Ureter (tissue), 1 donor: ENCODE data around the gene HS6ST1. TPM values are rescaled to one million over a fixed set of nuclear protein-coding genes. Genes with fewer than 3 reads are reported as not detected.

ENCODE experiments used
- DNase-seq: peaks from one replicate; pipeline ENCODE4 v3.0.0-alpha.2; 2020; ENCODE audit warnings: low spot score
- total RNA-seq: library from RNA; stranded (reverse); gene quantifications from one replicate; pipeline ENCODE4 v1.2.4, GENCODE V29; 2023
- donor health status: DM: yes; HTN: yes; CAD: no.

Gene HS6ST1
- total RNA-seq, 1 donor from 2014 or later, result 56.0 TPM

- no peak for DNase-seq
Measured at GRCh38 chr2:128237911-128238697, 80.6 kb downstream of the HS6ST1 start.

- DNase-seq, result no peak
Measured at GRCh38 chr2:128237081-128237534, 81.6 kb downstream of the HS6ST1 start.

GRCh38 chr2:128236491-128237035, 82.1 kb downstream of the HS6ST1 start:
- DNase-seq, result no peak

DNA sequence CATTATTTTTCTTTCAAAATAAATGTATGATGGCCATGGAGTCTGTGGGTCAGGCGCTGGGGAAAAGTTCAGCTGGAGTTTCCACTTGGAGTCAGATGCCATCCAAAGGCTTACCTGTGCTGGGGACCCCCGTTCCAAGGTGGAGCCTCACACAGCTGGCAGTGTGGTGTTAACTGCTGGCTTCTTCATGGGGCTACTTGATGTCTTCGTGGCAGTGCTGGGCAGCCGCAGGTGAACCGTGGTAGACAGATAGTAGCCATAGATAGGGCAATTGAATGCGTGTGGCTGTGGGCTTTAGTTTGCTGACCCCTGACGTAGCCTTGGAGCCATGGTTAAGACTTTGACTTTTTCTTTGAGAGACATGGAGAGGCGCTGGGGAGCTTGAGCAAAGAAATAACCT, 83.1 kb downstream of the HS6ST1 start:
- DNase-seq, result no peak

- DNase-seq, result no peak
Measured at GRCh38 chr2:128234613-128235012, 84.1 kb downstream of the HS6ST1 start.

GRCh38 chr2:128233790-128234395, 84.8 kb downstream of the HS6ST1 start:
- no peak for DNase-seq

DNA sequence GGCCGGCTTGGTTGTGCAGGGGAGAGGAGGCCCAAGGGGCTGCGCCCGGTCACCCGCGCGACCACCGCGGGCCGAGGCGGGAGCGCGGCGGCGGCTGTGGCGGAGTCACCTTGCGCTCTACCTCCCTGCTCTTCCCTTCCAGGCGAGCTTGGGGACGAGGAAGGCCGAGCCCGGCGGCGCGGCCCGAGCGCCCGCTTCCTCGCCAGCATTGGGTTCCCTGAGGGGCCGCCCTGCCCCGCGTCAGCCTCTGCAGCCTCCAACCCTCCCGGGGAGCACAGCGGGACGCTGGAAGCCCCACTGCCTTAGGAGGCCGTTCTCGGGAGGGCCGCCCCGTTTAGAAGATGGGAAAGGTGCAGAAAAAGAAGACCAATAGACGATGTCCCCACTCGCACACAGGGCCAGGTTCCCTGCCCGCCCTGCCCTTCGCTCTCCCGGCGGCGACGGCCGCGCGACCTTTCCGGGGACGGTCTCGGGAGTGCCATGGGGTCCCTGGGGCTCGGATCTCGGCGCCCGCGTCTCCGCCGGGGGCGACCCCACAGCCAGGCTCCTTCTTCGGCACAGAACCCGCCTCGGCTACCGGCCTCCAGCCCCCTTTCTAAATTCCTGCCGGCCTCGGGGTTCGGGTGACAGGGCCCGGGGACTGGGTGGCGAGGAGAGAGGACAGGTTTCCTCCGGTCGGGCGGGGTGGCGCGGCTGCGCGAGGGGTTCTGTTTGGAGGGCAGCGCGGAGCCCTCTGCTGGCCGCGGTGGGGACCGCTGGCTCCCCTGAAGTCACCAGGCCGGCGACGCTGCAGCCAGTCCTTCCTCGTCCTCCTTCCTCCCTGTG, 85.5 kb downstream of the HS6ST1 start:
- peak; percentile 90 for DNase-seq

GRCh38 chr2:128228894-128229293, 89.8 kb downstream of the HS6ST1 start:
- no peak for DNase-seq

DNA sequence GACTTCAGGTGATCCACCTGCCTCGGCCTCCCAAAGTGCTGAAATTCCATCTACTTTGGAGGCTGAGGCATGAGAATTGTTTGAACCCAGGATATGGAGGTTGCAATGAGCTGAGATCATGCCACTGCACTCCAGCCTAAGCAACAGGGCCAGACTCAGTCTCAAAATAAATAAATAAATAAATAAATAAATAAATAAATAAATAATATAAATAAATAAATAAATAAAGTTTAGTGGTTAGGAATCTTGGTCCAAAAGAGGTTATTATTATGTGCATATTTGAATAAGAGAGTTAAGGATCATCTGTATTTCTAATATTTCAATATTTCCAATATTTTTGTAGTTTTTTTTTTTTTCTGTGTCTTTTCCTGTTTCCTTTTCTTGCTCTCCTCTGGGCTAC, 90.8 kb downstream of the HS6ST1 start:
- no peak for DNase-seq

- DNase-seq, result no peak
Measured at GRCh38 chr2:128219891-128220290, 98.8 kb downstream of the HS6ST1 start.

- no peak for DNase-seq
Measured at GRCh38 chr2:128217671-128218070, 101.0 kb downstream of the HS6ST1 start.

- DNase-seq, result no peak
Measured at GRCh38 chr2:128215897-128216642, 102.6 kb downstream of the HS6ST1 start.

Other genes starting within 250 kb of the HS6ST1 start
- gene UGGT1, start 227.7 kb downstream of the HS6ST1 start, total RNA-seq, result 61.1 TPM